Measurements from ENCODE around the gene COL6A1. TPM values are rescaled to one million over a fixed set of nuclear protein-coding genes. Genes with fewer than 3 reads are reported as not detected.

The COL6A1 gene
- polyA plus RNA-seq, 1 donor: 205 TPM

DNA sequence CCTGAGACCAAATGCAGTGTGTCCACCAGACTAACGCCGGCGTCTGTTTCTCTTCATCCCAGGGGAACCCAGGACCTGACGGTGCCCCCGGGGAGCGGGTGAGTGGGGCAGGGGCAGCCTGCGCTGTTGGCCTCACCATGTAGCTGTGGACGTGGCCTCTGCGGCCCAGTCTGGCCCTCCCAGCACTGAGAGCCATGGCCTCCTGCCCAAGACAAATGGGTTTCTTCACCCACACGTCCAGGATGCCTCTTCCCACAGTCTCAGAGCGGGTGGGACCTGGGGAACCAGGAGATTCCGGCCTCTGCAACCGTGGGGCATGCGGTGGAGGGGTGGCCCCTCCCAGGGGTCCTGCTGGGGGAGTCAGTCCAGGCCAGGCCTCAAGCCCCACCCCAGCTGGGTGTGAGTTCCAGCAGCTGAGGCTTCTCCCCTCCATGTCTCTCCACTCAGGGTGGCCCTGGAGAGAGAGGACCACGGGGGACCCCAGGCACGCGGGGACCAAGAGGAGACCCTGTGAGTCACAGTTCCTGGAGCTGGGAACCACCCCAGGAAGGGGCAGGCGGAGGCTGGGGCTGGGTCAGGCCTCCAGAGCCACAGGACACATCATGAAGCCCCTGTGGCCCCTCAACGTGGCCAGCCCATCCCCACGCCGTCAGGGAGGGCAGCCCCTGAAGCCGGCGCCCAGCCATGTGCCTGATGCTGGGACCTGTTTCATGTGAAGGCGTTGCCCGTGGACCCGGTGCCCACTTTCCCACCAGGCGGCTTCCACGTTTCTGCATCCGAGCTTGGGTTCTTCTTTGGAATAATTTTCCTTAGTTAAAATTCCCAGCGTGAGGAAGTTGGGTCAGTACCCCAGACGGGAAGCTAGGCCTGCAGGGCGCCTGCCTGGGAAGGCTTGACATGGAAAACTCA lies 11.0 kb downstream of the COL6A1 start:
- DNase-seq: no peak

DNA sequence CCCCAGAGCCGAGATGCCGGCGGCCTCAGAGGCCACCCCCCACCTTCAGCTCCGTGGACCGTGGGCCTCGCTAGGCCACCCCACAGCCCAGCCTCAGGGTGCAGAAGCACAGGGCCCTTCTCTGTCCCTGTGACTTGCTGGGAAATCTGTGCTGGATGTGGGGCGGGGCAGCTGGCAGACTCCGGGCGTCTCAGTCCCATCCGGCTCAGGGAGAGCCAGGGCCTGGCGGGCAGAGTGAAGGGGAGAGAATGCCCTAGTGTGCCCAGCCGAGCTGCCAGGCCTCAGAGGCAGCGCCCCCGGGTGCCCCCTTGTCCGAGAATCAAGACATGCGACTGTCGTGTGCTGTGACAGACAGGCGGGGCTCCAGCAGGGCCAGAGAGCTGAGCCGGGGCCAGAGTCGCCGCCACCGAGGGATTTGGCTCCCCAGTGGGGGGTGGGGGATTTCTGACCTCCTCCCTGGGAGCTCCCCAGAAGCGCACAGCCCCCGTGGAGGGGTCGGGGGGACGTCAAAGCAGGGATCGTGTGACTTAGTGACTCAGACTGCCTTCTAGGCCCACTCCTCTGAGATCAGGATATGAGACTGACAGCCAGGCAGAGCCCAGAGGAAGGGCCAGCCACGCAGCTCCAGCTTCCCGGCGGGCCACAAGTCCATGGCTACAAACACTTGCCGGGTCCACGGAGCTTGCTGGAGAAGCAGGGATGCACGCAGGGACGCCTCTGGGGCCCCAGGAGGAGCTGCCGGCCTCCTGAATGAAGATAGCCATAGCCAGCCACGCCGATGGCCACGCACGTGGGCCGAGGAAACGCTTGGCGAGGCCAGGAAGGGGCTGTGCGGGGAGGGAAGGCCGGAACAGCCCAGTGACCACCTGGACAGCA lies 11.9 kb downstream of the COL6A1 start:
- no peak for DNase-seq

DNA sequence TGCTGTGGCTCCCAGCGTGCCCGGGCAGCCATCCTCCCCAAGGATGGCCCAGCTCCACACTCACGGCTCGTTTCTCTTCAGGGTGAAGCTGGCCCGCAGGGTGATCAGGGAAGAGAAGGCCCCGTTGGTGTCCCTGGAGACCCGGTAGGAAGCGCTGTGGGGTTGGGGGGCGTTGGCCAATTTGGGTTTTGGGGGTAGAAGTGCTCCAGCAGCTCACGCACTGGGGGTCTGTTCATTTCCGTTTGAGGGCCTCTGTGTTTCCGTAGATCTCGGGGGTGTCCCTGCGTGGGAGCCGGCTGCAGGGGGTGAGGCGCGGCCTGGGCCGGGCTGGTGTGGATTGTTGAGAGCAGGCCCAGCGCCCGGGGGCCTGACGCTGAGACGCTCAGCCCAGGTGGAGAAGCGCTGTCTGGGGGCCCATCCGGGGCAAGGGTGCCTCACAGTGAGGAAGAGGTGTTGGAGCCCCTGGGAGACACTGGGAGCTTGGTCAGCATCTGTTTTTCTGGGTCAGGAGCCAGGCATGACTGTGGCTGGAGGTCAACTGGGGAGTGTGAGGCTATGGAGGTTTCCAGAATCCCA lies 12.6 kb downstream of the COL6A1 start:
- no peak for DNase-seq

DNA sequence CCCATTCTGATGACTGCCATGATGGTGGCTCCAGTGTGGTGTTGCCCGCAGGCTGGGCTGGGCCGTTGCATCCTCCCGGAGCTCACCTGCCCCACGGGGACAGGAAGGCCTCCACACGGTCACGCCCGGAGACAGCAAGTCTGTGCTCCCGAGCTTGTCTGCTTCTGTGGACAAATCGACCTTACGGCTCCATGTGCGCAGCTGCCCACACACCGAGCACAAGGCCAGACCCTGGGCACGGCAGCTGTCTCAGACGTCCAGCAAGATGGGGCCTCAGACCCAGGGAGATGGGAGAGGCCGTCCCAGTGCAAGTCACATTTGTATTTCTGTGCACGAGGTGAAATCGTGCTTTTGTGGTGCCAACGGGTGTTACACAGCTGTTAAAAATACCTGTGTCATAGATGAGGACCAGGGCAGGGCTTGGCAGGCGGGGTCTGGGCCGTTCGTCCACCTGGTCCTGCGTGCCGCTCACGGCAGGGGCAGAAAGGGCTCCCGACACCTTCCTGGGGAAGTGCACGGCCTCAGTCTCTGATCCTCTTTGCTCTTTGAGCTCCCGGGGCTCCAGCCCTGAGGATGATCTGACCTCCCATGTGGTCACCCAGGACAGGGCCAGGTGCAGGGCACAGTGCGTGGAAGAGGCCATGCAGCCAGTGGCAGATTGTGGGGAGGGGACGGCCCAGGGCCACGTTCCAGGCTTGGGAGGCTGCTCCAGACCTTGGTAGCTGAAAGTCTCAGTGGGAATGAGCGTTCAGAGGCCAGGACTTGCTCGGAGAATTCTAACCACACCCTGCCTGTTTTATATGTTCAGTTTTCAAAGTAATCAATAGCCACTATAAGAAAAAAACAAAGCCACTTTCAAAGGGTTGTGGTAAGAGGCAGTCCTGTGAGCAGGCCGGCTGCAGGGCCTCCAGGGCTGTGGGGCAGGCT lies 13.5 kb downstream of the COL6A1 start:
- no peak for DNase-seq

DNA sequence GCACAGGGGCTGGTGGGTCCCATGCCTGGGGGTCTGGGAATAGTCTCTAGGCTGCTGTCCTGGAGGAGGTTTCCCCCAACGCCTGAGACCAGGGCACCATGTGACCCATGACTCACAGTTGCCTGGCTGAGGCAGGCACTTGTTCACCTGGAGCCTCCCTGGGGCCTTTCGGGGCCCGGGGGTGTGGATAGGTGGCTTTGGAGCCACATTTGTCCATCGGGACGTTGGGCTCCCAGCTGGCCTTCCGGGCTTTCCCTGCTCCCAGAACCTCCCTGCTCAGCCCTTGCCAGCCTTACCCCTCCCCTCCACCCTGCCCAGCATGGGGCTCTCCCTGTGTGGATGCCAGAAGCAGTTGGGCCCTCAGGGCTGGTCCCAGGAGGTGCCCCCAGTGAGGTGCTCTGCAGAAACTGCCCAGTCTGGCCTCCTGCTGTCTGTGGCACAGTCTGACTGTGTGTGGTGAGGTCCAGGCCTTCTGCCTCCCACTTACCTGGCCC lies 14.2 kb downstream of the COL6A1 start:
- DNase-seq: no peak

DNA sequence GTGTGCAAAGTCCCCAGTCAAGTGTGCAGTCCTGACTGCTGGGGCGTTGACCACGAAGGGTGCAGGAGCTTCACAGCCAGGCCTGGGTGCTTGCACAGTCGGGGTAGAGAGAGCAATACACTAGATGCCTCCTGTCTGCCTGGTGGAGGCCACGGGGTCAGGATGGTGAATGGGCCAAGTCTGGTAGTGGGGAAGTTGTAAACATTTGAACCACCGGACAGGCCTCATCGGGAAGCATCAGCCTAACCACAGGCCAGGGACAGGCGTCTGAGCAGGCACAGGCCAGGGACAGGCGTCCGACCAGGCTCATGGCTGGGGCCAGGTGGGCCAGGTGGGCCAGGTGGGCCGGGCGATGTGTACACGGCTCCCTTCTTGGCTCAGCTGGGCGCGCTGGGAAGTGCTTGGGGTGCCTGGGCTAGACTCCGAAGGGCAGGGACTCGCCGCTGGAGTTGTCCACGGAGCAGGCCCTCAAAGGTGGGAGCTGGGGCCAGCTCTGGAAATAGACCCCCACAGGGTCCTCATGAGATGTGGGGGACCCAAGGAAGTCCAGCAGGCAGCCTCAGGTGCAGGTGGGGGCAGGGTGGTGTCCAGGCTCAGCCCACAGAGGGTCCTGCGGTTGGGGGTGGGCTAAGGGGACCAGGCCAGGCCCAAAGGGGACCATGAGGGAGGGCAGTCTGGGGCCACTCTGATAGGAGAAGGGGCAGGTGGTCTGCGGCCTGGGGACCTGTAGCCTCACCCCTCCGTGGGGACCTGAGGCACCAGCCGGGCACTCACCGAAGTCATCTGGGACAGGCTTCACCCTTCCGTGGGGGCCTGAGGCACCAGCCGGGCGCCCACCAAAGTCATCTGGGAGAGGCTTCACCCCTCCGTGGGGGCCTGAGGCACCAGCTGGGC lies 15.0 kb downstream of the COL6A1 start:
- DNase-seq: no peak

DNA sequence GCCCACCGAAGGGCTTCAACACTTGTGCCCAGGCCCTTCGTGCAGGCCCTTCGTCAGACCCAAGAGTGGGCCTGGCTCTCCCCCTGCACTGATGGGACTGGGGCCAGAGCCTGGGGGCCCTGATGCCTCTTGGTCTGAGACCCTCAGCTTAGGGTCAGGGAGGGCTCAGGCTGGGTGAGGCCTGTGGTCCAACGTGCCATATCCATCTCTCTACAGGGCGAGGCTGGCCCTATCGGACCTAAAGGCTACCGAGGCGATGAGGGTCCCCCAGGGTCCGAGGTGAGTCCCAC lies 15.6 kb downstream of the COL6A1 start:
- no peak for DNase-seq

DNA sequence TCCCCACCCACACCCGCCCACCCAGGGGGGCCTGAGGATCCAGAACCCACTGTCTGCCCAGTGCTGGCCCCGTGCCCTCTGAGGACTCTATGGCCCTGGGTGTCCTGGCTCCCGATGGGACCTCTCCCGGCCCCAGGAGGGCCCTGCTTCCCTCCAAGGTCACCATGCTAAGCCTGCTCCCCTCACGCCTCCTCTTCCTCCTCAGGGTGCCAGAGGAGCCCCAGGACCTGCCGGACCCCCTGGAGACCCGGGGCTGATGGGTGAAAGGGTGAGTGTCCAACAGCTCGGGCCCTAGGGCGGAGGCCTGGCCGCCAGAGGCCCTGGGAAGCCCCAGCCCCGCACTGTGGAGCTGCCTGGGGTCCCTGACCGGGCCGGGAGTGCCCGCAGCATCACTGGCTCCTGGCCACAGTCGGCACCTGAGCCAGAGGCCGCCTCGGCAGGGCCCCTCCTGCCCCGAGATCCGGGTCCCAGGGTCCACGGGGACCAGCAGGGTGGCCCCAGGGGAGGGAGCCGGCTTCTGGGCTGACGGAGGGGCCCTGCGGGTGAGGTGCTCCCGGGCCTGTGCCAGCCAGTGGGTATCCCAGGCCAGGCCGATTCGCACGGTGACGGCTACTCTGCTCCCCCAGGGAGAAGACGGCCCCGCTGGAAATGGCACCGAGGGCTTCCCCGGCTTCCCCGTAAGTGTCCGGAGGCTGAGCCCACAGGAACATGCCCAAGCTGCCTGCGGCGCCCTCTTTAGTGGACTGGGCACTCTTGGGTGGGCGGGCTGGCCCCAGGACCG lies 16.1 kb downstream of the COL6A1 start:
- no peak for DNase-seq

DNA sequence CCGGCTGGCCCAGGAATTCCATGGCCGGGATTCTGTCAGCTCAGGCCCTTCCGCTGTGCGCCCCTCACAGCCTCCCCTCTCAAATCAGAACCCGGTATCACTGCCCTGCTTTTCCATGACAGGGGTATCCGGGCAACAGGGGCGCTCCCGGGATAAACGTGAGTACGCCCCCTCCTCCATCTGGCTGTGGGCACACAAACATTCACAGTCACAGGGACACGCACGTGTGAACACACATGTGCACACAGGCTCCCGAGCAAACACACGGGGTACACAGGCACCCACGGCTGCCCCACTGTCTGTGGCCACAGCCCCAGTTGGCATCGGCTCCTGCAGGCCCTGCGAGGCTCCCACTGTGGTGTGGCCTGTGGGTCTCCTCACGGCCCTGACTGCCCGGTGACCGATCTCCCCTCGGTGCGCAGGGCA lies 16.7 kb downstream of the COL6A1 start:
- DNase-seq: no peak

DNA sequence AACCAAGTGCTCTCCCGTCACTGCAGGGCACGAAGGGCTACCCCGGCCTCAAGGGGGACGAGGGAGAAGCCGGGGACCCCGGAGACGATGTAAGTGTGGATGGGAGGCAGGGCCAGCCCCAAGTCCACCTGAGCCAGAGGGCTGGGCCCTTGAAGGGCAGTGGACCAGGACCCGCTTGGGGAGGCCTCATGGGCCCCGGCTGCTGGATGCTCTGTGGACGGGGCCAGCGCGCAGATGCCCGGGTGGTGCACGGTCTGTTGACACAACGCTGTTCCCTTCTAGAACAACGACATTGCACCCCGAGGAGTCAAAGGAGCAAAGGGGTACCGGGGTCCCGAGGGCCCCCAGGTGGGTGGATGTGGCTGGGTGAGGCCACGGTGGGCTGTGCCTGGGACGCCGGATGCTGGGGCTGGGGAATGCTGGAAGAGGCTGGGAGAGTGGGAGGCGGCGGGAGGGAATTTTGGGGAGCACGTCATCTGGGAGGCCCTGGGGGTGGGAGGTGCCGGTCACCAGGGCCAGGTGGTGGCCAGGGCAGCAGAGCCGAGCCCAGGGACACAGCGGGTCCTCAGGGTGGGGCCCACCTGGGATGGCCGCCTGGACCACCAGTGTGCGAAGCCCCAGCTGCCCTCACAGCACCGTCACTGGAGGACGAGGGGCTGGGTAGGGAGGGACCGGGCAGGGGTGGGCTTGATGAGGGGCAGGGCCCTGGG lies 17.5 kb downstream of the COL6A1 start:
- DNase-seq: no peak

DNA sequence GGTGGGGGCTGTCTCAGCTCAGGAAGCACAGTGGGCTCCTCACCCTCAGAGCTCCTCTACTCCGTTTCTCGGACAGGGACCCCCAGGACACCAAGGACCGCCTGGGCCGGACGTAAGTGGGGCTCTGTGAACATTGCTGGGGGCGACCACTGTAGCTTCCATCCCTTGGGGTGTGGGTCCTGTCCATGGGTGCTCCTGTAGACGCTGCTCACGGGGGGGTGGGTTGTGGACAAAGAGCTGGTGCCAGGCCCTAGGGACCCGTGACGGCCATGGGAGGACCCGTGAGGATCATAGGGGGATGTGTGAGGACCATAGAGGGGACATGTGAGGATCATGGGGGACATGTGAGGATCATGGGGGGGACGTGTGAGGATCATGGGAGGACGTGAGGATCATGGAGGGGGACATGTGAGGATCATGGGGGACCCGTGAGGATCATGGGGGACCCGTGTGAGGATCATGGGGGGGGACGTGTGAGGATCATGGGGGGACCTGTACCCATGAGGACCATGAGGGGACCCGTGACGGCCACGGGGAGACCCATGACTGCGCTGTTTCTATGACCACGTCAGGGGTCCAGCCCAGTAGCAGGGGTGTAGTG lies 18.1 kb downstream of the COL6A1 start:
- no peak for DNase-seq

DNA sequence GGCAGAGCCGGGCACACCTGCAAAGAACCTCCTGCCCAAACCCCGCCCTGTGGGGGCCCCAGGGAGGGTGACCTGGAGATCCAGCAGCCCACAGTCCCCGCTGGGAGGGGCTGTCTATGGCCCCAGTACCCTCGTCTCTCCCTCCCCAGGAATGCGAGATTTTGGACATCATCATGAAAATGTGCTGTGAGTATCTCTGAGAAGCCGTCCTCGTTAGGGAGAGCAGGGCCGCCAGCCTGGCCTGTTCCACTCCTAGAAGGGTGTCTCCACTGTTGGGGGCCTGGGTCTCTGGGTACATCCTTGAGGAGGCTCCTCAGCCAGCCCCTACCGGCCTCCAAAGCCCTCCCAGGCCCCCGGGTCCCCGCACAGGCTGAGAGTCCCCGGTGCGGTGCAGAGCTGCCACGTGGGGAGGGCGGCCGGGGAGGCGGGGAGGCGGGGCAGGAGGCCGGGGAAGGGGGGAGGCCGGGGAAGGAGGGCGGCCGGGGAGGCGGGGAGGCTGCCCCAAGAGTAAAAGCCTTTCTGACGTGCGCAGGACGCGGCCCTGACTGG lies 18.7 kb downstream of the COL6A1 start:
- no peak for DNase-seq

DNA sequence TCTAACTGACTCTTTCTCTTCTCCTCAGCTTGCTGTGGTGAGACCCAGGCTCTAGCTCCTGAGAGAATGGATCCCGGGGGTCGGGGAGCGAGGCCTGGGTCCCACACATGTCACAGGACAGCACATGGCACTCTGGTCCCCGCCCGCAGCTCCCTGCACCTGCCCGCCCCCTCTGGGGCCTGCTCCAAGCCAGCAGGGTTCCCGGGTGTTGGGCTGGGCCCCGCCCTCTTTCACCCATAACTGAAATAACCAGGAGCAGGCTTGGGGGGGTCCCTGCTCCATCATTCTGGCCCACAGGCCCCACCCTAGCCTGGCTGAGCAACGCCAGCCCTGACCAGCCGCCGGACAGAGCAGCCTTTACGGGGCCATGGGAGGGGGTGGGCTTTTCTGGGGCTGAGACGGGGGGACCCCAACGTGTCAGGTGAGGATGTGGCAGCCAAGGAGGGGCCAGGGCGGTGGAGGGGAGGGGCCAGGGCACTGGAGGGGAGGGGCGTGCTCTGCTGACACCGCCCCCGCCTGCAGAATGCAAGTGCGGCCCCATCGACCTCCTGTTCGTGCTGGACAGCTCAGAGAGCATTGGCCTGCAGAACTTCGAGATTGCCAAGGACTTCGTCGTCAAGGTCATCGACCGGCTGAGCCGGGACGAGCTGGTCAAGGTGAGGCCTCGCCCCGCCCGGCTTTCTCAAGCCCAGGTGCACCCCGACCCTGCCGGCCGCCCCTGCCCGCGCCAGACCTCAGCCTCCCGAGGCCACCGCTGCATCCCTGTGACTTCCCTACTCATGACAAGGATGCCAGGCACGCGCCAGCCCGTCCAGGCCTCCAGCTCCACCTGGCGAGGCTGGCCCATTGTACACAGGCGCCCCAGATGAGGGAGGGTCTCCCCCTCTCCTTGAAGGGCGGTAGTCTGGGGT lies 19.4 kb downstream of the COL6A1 start:
- DNase-seq: no peak

DNA sequence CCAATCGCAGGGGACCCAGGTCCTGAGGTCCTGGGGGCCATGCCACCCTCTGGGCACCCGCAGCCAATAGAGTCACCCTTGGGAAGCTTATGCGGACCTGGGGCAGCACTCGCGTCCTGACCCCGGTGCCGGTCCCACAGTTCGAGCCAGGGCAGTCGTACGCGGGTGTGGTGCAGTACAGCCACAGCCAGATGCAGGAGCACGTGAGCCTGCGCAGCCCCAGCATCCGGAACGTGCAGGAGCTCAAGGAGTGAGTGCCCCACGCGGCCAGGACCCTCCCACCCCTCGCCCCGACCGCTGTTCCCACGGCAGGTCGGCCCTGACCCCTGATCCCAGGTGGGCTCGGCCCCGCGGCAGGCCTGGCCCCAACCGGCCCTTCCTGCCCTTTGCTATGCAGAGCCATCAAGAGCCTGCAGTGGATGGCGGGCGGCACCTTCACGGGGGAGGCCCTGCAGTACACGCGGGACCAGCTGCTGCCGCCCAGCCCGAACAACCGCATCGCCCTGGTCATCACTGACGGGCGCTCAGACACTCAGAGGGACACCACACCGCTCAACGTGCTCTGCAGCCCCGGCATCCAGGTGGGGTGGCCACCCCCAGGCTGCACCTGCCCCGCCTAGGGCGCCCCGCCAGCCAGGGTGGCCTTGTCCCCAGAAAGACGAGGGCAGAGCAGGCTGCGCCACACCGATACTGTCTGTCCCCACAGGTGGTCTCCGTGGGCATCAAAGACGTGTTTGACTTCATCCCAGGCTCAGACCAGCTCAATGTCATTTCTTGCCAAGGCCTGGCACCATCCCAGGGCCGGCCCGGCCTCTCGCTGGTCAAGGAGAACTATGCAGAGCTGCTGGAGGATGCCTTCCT lies 20.5 kb downstream of the COL6A1 start:
- DNase-seq: no peak

DNA sequence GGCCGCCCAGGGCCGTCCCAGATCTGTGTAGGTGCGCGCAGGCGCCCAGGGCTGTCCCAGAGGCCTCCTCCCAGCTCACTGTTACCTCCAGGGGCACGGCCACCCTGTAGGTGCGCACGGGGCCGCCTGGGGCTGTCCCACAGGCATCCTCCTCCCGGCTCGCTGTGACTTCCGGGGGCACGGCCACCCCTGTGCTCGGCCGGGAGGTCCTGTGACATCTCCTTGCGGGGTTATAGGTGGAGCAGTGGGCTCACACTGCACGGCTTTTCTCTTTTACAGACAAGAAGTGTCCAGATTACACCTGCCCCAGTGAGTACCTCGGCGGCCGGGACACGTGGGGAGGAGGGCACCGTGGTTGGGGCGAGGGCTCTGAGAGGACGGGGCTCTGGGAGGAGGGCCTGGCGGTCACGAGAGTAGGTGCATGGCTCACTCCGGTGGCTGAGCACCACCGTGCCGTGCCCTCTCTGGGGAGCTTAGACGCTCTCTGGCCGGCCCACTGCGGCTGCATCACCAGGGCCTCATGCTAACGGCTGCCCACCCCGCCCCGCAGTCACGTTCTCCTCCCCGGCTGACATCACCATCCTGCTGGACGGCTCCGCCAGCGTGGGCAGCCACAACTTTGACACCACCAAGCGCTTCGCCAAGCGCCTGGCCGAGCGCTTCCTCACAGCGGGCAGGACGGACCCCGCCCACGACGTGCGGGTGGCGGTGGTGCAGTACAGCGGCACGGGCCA lies 21.4 kb downstream of the COL6A1 start:
- no peak for DNase-seq

All from left kidney (tissue), 2 donors.